ENCODE measurements around the gene PMP22. TPM values are rescaled to one million over a fixed set of nuclear protein-coding genes. Genes with fewer than 3 reads are reported as not detected.
A peak's percentile ranks its signal among the peaks of the same experiment; 100 is the strongest.

The PMP22 gene
- total RNA-seq, 1 experiment from 2014 or later, result 2.6 TPM

DNA sequence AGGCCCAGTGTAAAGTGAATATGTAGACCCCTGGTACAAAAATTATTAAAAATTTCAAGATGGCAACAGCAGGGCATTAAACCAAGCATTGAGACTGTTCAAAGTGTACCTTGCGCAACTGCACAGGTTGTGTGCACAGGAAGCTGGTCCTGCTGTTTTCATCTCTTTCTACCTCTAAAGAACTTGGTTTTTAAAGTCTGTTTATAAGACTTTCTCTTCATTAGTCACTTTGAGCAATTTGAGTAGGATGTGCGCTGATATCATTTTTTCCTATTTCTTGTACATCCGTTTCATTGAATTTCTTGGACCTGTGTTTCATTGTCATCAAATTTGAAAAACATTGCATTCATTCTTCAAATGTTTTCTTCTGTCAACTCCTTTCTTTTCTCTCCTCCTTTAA is 16.8 kb upstream of the PMP22 start:
- Histone ChIP-seq H3K9me3 (ENCODE audit: insufficient read depth, low read depth) (no peaks in the 10 kb centered on the region), H3K4me1 (replicated peaks; ENCODE audit: insufficient read depth) (no peaks in the 10 kb centered on the region), H3K4me3 (no peak overlapping the region), H3K9me2 (ENCODE audit: insufficient read depth) (no peaks in the 10 kb centered on the region), H3K27me3 (ENCODE audit: insufficient read depth, low read depth) (no peaks in the 10 kb centered on the region; the same call in 1 of the 2 replicates), H4K20me1 (ENCODE audit: insufficient read depth) (no peaks in the 10 kb centered on the region), H3K4me2 (no peak overlapping the region), H3K79me2 (ENCODE audit: low read depth) (no peaks in the 10 kb centered on the region), H3K36me3 (ENCODE audit: low read depth) (no peaks in the 10 kb centered on the region), H3F3A (ENCODE audit: insufficient read depth, low read depth) (no peaks in the 10 kb centered on the region), H3K27ac (no peak overlapping the region), H2AFZ (no peak overlapping the region)
- POLR2A ChIA-PET (ENCODE audit: unreplicated experiment), result no interaction called here
- DNase-seq, result no peak
- intact Hi-C loops (cut with micrococcal nuclease; ENCODE audit: unreplicated experiment), result no loop called here
- TF ChIP-seq CTCF (conservative IDR thresholded peaks at IDR 0.05) (no peak), EZH2 (IDR thresholded peaks at IDR 0.05; ENCODE audit: low read depth) (no peak)
- BruUV-seq (replicated peaks), result no TSS peak
- CTCF ChIA-PET, result no interaction called here

DNA sequence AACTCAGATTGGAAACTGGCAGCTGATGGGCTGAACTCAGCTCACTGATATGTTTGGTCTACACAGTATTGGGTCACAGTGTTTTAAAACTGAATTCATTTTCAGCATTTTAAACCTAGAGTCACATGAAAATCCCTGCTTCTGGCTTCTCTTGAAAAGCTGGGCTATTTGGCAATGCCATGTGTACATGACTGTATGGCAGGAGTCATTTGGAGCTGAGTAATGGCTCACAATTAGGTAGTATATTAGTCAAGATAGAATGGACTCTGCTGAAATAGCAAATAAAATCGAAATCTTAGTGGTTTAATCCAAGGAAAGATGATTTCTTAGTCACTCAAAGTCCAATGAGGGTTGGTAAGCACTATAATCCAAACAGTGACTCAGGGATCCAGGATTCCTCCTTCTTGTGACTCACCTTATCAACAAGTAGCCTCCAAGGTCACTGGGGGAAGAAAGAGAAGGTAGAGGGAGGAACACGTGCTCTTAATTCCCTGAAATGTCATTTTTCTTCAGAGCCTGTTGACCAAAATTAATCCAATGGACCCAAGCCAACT is 13.9 kb upstream of the PMP22 start:
- intact Hi-C loops (cut with micrococcal nuclease; ENCODE audit: unreplicated experiment), result no loop called here

DNA sequence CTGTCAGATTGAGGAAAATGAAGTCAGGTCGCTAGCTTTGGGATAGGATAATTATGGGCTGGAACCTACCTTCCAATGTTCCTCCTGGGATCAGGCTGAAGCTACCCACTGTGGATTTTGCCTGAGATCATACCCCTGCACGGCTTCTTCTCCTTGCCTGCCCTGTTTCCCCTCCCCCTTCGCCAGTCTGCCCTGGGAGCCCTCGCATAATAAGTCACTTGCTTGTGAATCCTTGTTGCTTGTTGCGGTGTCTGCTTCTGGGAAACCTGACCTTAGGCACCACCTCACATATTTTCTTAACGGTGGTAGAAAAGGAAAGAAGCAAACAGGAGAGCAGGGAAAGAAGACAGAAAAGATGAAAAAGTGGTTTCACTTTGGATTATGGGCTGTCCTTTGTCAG is 13.3 kb upstream of the PMP22 start:
- Histone ChIP-seq H4K20me1 (ENCODE audit: insufficient read depth) (no peaks in the 10 kb centered on the region), H3K27ac (no peak overlapping the region), H3K4me2 (no peak overlapping the region), H3K27me3 (ENCODE audit: insufficient read depth, low read depth) (no peaks in the 10 kb centered on the region), H3K4me1 (replicated peaks; ENCODE audit: insufficient read depth) (no peaks in the 10 kb centered on the region), H3K36me3 (ENCODE audit: low read depth) (no peaks in the 10 kb centered on the region), H3K9me2 (ENCODE audit: insufficient read depth) (no peaks in the 10 kb centered on the region), H3K79me2 (ENCODE audit: low read depth) (no peaks in the 10 kb centered on the region), H3F3A (ENCODE audit: insufficient read depth, low read depth) (no peaks in the 10 kb centered on the region), H2AFZ (no peak overlapping the region), H3K4me3 (no peak overlapping the region), H3K9me3 (ENCODE audit: insufficient read depth, low read depth) (no peaks in the 10 kb centered on the region)
- ChIA-PET POLR2A (ENCODE audit: unreplicated experiment) (no interaction called here), CTCF (no interaction called here)
- no peak for TF ChIP-seq EZH2 (IDR thresholded peaks at IDR 0.05; ENCODE audit: low read depth)
- no peak for TF ChIP-seq CTCF (conservative IDR thresholded peaks at IDR 0.05)
- intact Hi-C loops (cut with micrococcal nuclease; ENCODE audit: unreplicated experiment), result no loop called here
- DNase-seq, result no peak
- BruUV-seq (replicated peaks), result no TSS peak

More for the DNA sequence above, 13.9 kb upstream of the PMP22 start:
- Histone ChIP-seq H3K4me1 (replicated peaks; ENCODE audit: insufficient read depth) (no peaks in the 10 kb centered on the region), H3K27me3 (ENCODE audit: insufficient read depth, low read depth) (no peaks in the 10 kb centered on the region), H3K9me3 (ENCODE audit: insufficient read depth, low read depth) (no peaks in the 10 kb centered on the region), H3K4me3 (no peak overlapping the region), H3K27ac (no peak overlapping the region), H4K20me1 (ENCODE audit: insufficient read depth) (no peaks in the 10 kb centered on the region), H3K9me2 (ENCODE audit: insufficient read depth) (no peaks in the 10 kb centered on the region), H3K79me2 (ENCODE audit: low read depth) (no peaks in the 10 kb centered on the region), H3K36me3 (ENCODE audit: low read depth) (no peaks in the 10 kb centered on the region), H3F3A (ENCODE audit: insufficient read depth, low read depth) (no peaks in the 10 kb centered on the region), H3K4me2 (no peak overlapping the region), H2AFZ (no peak overlapping the region)
- DNase-seq, result peak in 1 of 2 experiments; percentile 37
- TF ChIP-seq CTCF (conservative IDR thresholded peaks at IDR 0.05), result no peak
- TF ChIP-seq EZH2 (IDR thresholded peaks at IDR 0.05; ENCODE audit: low read depth), result no peak
- POLR2A ChIA-PET (ENCODE audit: unreplicated experiment), result no interaction called here
- CTCF ChIA-PET, result no interaction called here
- no TSS peak for BruUV-seq (replicated peaks)

Data from PC-9 (cell line).